GM19397 (cell line): Measurements from ENCODE around the gene ACTRT1.

Experiments used
- ATAC-seq: cut with Tn5 transposase; IDR thresholded peaks from one replicate; pipeline ENCODE4 v1.9.1; 2021; ENCODE audit warnings: mild to moderate bottlenecking, moderate library complexity; ENCODE audit not compliant: unreplicated experiment

ACTRT1 gene

GRCh38 chrX:128052303-128052702 lies at the start of gene ACTRT1:
TSS of gene ACTRT1 (minus strand) at chrX:128052403. CDS start at chrX:128052206, 197 bp downstream.
- ATAC-seq: no peak

GRCh38 chrX:128078545-128078944 lies 26.3 kb upstream of the ACTRT1 start:
- no peak for ATAC-seq

- ATAC-seq: no peak
Observed at GRCh38 chrX:128057421-128057820, 5.2 kb upstream of the ACTRT1 start.

- ATAC-seq: no peak
Observed at GRCh38 chrX:128051526-128051925, 677 bp downstream of the ACTRT1 start.

GRCh38 chrX:128035318-128035717 lies 16.9 kb downstream of the ACTRT1 start:
- ATAC-seq: no peak

- no peak for ATAC-seq
Observed at GRCh38 chrX:128021566-128021965, 30.6 kb downstream of the ACTRT1 start.

GRCh38 chrX:128020701-128021100 lies 31.5 kb downstream of the ACTRT1 start:
- no peak for ATAC-seq

GRCh38 chrX:128019218-128019617 lies 33.0 kb downstream of the ACTRT1 start:
- ATAC-seq: no peak

- ATAC-seq: no peak
Observed at GRCh38 chrX:128012015-128012414, 40.2 kb downstream of the ACTRT1 start.

- no peak for ATAC-seq
Observed at GRCh38 chrX:128007882-128008281, 44.3 kb downstream of the ACTRT1 start.
